ENCODE data around the gene GREB1L. TPM values are rescaled to one million over a fixed set of nuclear protein-coding genes. Genes with fewer than 3 reads are reported as not detected.

Gene GREB1L
- polyA plus RNA-seq, 1 donor (not counting 4 experiments of a cell fraction or from before 2014, with no cell fraction given): 5.5 TPM

DNA sequence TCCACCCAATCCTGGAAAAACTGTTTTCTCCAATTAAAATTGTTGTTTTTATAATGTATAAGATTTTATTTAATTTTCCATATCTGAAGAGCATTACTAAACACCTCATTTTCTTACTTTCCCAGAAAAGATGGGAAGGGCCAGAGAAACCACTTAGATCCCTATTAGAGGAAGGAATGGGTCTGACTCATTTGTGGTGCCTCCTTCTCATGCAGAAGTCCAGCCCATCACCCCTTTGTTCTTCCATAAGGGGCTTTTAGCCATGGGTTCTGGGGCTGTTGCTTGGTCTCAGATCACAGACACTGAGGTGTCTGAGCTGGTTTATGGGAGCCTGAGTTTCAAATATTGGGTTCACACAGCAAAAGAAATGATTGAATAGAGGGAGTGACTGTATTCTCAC is 206.3 kb downstream of the GREB1L start:
- dilution Hi-C loops (cut with MboI; ENCODE audit: extremely low pct_ligation_motif_present, low sequenced_read_pairs): no loop called here
- no peak for TF ChIP-seq EZH2 (IDR thresholded peaks at IDR 0.05; ENCODE audit: low read length)
- TF ChIP-seq, protein P1, sequence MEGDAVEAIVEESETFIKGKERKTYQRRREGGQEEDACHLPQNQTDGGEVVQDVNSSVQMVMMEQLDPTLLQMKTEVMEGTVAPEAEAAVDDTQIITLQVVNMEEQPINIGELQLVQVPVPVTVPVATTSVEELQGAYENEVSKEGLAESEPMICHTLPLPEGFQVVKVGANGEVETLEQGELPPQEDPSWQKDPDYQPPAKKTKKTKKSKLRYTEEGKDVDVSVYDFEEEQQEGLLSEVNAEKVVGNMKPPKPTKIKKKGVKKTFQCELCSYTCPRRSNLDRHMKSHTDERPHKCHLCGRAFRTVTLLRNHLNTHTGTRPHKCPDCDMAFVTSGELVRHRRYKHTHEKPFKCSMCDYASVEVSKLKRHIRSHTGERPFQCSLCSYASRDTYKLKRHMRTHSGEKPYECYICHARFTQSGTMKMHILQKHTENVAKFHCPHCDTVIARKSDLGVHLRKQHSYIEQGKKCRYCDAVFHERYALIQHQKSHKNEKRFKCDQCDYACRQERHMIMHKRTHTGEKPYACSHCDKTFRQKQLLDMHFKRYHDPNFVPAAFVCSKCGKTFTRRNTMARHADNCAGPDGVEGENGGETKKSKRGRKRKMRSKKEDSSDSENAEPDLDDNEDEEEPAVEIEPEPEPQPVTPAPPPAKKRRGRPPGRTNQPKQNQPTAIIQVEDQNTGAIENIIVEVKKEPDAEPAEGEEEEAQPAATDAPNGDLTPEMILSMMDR (optimal IDR thresholded peaks at IDR 0.05 in 1 of 3, IDR thresholded peaks at IDR 0.05 in 1 of 3, conservative IDR thresholded peaks at IDR 0.05 in 1 of 3; ENCODE audit: extremely low read depth in 1 of 3, insufficient read depth in 2 of 3, low read length in 3 of 3): no peak
- no peak for FAIRE-seq

DNA sequence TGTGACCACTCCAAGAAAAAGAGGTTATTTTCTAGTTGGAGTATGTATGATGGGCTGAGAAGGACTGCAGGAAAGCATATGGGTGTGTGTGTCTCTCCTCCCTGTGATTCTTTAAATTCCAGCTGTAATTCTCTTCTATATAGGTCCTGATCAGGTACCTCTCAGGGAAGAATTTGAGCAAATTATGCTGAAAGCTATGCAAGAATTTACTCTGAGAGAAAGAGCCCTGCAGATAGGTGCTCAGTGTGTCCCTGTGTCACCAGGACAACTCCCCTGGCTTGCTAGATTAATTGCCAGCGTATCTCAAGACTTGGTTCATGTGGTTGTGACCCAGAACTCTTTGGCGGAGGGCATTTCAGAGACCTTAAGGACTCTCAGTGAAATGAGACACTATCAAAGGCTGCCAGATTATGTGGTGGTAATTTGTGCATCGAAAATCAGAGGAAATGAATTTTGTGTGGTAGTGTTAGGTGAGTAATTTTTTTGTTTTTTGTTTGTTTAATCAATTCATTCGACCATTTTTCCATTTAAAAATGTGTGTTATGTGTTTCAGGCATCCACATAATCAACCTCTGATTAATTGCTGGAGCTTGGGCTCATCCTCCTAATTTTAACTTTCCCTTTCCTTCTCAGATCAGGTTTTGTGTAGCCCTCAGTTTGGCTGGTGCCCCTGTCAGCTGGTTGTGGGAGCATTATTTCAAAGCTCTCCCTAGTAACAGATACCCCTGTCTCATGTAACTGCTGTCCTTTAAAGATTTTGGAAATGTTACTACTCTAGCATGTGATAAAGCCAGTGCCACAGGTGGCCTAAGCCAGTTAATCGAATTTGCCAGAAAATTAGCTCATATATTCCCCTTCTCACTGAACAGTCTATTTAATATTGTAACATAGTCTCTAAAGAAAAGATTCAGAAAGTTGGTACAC is 207.6 kb downstream of the GREB1L start:
- TF ChIP-seq EZH2 (IDR thresholded peaks at IDR 0.05; ENCODE audit: low read length): no peak
- TF ChIP-seq, protein P1 (optimal IDR thresholded peaks at IDR 0.05 in 1 of 3, IDR thresholded peaks at IDR 0.05 in 1 of 3, conservative IDR thresholded peaks at IDR 0.05 in 1 of 3; ENCODE audit: extremely low read depth in 1 of 3, insufficient read depth in 2 of 3, low read length in 3 of 3): no peak
- DNase-seq (ENCODE audit: low read depth, low spot score) (no peak), FAIRE-seq (no peak)
- Histone ChIP-seq H3K4me2 (ENCODE audit: control insufficient read depth, extremely low read depth, insufficient read depth, low read depth, low read length) (no peak overlapping the region), H3K36me3 (ENCODE audit: control insufficient read depth in 2 of 2, extremely low read depth in 1 of 2, insufficient read depth in 2 of 2, low read length in 2 of 2) (no peaks in the 10 kb centered on the region), H3K9ac (ENCODE audit: control insufficient read depth, extremely low read depth, insufficient read depth, low read length) (no peak overlapping the region), H3K9me3 (ENCODE audit: control insufficient read depth, low read depth, low read length) (no peaks in the 10 kb centered on the region), H3K79me2 (ENCODE audit: control insufficient read depth, insufficient read depth, low read length) (no peaks in the 10 kb centered on the region), H3K4me1 (ENCODE audit: control insufficient read depth, extremely low read depth, insufficient read depth, low read length) (no peaks in the 10 kb centered on the region), H3K9me1 (ENCODE audit: control insufficient read depth, extremely low read depth, insufficient read depth, low read length) (no peaks in the 10 kb centered on the region), H3K27me3 (ENCODE audit: control insufficient read depth, extremely low read depth, insufficient read depth, low read length) (no peaks in the 10 kb centered on the region), H3K4me3 (ENCODE audit: control insufficient read depth in 2 of 3, extremely low read depth in 1 of 3, insufficient read depth in 2 of 3, low read depth in 1 of 3, low read length in 3 of 3) (no peak overlapping the region), H2AFZ (ENCODE audit: control insufficient read depth, low read length) (no peak overlapping the region), H3K27ac (ENCODE audit: control insufficient read depth, insufficient read depth, low read length) (no peak overlapping the region), H4K20me1 (ENCODE audit: control insufficient read depth, extremely low read depth, insufficient read depth, low read length) (no peaks in the 10 kb centered on the region)
- dilution Hi-C loops (cut with MboI; ENCODE audit: extremely low pct_ligation_motif_present, low sequenced_read_pairs): no loop called here

More for the DNA sequence above, 206.3 kb downstream of the GREB1L start:
- Histone ChIP-seq H3K9me3 (ENCODE audit: control insufficient read depth, low read depth, low read length) (no peaks in the 10 kb centered on the region), H2AFZ (ENCODE audit: control insufficient read depth, low read length) (no peak overlapping the region), H3K9me1 (ENCODE audit: control insufficient read depth, extremely low read depth, insufficient read depth, low read length) (no peaks in the 10 kb centered on the region), H3K27me3 (ENCODE audit: control insufficient read depth, extremely low read depth, insufficient read depth, low read length) (no peaks in the 10 kb centered on the region), H3K9ac (ENCODE audit: control insufficient read depth, extremely low read depth, insufficient read depth, low read length) (no peak overlapping the region), H3K36me3 (ENCODE audit: control insufficient read depth in 2 of 2, extremely low read depth in 1 of 2, insufficient read depth in 2 of 2, low read length in 2 of 2) (no peaks in the 10 kb centered on the region), H3K4me2 (ENCODE audit: control insufficient read depth, extremely low read depth, insufficient read depth, low read depth, low read length) (no peak overlapping the region), H3K4me1 (ENCODE audit: control insufficient read depth, extremely low read depth, insufficient read depth, low read length) (no peaks in the 10 kb centered on the region), H3K4me3 (ENCODE audit: control insufficient read depth in 2 of 3, extremely low read depth in 1 of 3, insufficient read depth in 2 of 3, low read depth in 1 of 3, low read length in 3 of 3) (no peak overlapping the region), H3K79me2 (ENCODE audit: control insufficient read depth, insufficient read depth, low read length) (no peaks in the 10 kb centered on the region), H4K20me1 (ENCODE audit: control insufficient read depth, extremely low read depth, insufficient read depth, low read length) (no peaks in the 10 kb centered on the region), H3K27ac (ENCODE audit: control insufficient read depth, insufficient read depth, low read length) (no peak overlapping the region)
- DNase-seq (ENCODE audit: low read depth, low spot score): no peak

All from keratinocyte (primary cell).